CD8-positive, alpha-beta memory T cell (primary cell): Measurements from ENCODE around the gene MIF4GD. TPM values are rescaled to one million over a fixed set of nuclear protein-coding genes. Genes with fewer than 3 reads are reported as not detected.
A peak's percentile ranks its signal among the peaks of the same experiment; 100 is the strongest.
"Not testable (repeated sequence)": the region's sequence is repeated elsewhere in the genome, so short reads cannot be mapped to it uniquely, and the experiment has no call there.

Experiments used
- CTCF ChIA-PET: fragments of 350-600 bp; sonication (Branson Sonifier 250); formaldehyde crosslinking; loops from one replicate; lab custom pipeline; 2021; ENCODE audit warnings: antibody characterized with exemption; lab: Charles Lee
- POLR2A ChIA-PET: fragments of 350-600 bp; sonication (Branson Sonifier 250); formaldehyde crosslinking; loops from one replicate; lab custom pipeline; 2021; ENCODE audit warnings: antibody characterized with exemption; lab: Charles Lee
- DNase-seq, 5 donors: peaks; one replicate each; pipeline versions ENCODE4 v3.0.0 to v3.0.0-alpha.2; 2020 to 2022; ENCODE audit warnings: mixed read lengths in 1 of 5
- H3K27ac ChIP-seq: one replicate; pipeline ENCODE4 v1.7.0; 2013; ENCODE audit warnings: low read depth, mild to moderate bottlenecking, low read length, moderate library complexity
- H3K27me3 ChIP-seq: 2 replicates; pipeline ENCODE4 v1.7.0; 2013; ENCODE audit warnings: low read length, mild to moderate bottlenecking; ENCODE audit not compliant: insufficient read depth, poor library complexity, severe bottlenecking
- H3K36me3 ChIP-seq: 2 replicates; pipeline ENCODE4 v1.7.0; 2013; ENCODE audit warnings: mild to moderate bottlenecking, low read length, moderate library complexity; ENCODE audit not compliant: insufficient read depth
- H3K4me1 ChIP-seq: 2 replicates; pipeline ENCODE4 v1.7.0; 2013; ENCODE audit warnings: mild to moderate bottlenecking, low read length, moderate library complexity; ENCODE audit not compliant: insufficient read depth
- H3K4me3 ChIP-seq: 2 replicates; pipeline ENCODE4 v1.7.0; 2013; ENCODE audit warnings: mild to moderate bottlenecking, low read length
- H3K9me3 ChIP-seq: 2 replicates; pipeline ENCODE4 v1.7.0; 2013; ENCODE audit warnings: mild to moderate bottlenecking, low read length
- H3K27ac Mint-ChIP-seq, 8 donors: one replicate each; pipeline ENCODE4 v1.8.0; 2020 to 2021; ENCODE audit warnings: mixed read lengths in 8 of 8, mild to moderate bottlenecking in 6 of 8, inconsistent platforms in 3 of 8, moderate library complexity in 3 of 8
- H3K27me3 Mint-ChIP-seq, 2 donors: one replicate each; pipeline ENCODE4 v1.8.0; 2020 to 2021; ENCODE audit warnings: mixed read lengths in 2 of 2, mild to moderate bottlenecking in 1 of 2, moderate library complexity in 1 of 2
- H3K36me3 Mint-ChIP-seq, 3 donors: one replicate each; pipeline ENCODE4 v1.8.0; 2020 to 2021; ENCODE audit warnings: mixed read lengths in 3 of 3, inconsistent platforms in 1 of 3, mild to moderate bottlenecking in 1 of 3
- H3K4me1 Mint-ChIP-seq, 3 donors: one replicate each; pipeline ENCODE4 v1.8.0; 2020 to 2021; ENCODE audit warnings: mixed read lengths in 3 of 3, inconsistent platforms in 1 of 3, mild to moderate bottlenecking in 1 of 3
- H3K4me3 Mint-ChIP-seq, 7 donors: one replicate each; pipeline ENCODE4 v1.8.0; 2020 to 2021; ENCODE audit warnings: mixed read lengths in 7 of 7, mild to moderate bottlenecking in 6 of 7, moderate library complexity in 4 of 7, inconsistent platforms in 2 of 7
- H3K9me3 Mint-ChIP-seq, 5 donors: one replicate each; pipeline ENCODE4 v1.8.0; 2020 to 2022; ENCODE audit warnings: mixed read lengths in 5 of 5, mild to moderate bottlenecking in 3 of 5, moderate library complexity in 2 of 5, inconsistent platforms in 1 of 5
- polyA plus RNA-seq: library from polyadenylated mRNA; unstranded; fragments of 300-500 nt; fragmentation: Illumina TruSeq; gene quantifications from one replicate; pipeline ENCODE4 v1.2.3, GENCODE V29; 2021
- total RNA-seq, 2 experiments: library from RNA; stranded (reverse); gene quantifications; one replicate each; pipeline ENCODE4 v1.2.3, GENCODE V29; 2021

Gene MIF4GD
- total and polyA plus RNA-seq, 3 experiments from 2014 or later: 38.5 to 108 (median 40.4) TPM

DNA sequence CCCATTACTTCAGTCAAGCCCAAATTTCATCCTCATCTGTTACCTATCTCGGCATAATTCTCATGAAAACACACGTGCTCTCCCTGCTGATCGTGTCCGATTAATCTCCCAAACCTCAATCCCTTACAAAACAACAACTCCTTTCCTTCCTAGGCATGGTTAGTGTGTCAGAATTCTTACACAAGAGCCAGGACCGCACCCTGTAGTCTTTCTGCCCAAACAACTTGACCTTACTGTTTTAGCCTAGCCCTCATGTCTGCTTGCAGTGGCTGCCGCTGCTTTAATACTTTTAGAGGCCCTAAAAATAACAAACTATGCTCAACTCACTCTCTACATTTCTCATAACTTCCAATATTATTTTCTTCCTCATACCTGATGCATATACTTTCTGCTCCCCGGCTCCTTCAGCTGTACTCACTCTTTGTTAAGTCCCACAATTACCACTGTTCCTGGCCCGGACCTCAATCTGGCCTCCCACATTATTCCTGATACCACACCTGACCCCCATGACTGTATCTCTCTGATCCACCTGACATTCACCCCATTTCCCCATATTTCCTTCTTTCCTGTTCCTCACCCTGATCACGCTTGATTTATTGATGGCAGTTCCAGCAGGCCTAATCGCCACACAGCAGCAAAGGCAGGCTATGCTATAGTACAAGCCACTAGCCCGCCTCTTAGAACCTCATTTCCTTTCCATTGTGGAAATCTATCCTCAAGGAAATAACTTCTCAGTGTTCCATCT, 14.9 kb downstream of the MIF4GD start:
- DNase-seq, H3K9me3 Mint-ChIP-seq, H3K36me3 ChIP-seq, CTCF ChIA-PET, H3K9me3 ChIP-seq, H3K4me3 Mint-ChIP-seq, H3K27me3 Mint-ChIP-seq, H3K27me3 ChIP-seq, POLR2A ChIA-PET, H3K27ac ChIP-seq, H3K4me3 ChIP-seq: not testable (repeated sequence)
- Mint-ChIP-seq H3K27ac (peak overlapping the region in 6 of 8 donors; percentile 6 to 78 (median 34)), H3K4me1 (peaks cover 78 to 98% (median 97%) of the 10 kb centered on the region in 3 donors), H3K36me3 (peaks cover 0 to 13% (median 3%) of the 10 kb centered on the region in 3 donors)
- H3K4me1 ChIP-seq: peaks cover 18% of the 10 kb centered on the region

DNA sequence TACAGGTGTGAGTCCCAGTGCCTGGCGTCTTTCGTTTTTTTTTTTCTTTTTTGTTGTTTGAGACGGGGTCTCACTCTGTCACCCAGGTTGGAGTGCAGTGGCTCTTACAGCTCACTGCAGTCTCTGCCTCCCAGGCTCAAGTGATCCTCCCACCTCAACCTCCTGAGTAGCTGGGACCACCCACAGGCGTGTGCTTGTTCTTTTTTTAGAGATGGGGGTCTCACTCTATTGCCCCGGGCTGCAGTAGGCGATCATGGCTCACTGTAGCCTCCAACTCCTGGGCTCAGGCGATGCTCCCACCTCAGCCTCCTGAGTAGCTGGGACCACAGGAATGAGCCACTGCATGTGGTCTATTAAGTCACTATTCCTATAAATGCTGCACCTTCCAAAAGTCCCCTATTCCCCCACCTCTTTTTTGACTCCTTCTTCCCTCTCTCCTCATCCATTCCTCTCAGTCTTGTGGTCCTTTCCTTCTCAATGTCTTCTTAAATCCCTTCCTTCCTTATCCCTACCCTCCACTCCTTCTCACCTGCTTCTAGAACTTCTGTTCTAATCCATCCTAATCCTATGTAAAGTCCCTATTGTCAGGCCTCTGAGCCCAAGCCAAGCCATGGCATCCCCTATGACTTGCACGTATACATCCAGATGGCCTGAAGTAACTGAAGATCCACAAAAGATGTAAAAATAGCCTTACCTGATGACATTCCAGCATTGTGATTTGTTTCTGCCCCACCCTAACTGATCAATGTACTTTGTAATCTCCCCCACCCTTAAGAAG, 18.8 kb downstream of the MIF4GD start:
- H3K27me3 ChIP-seq: no peaks in the 10 kb centered on the region
- ChIA-PET POLR2A (interaction anchor here (0.6 kb wide), 1 partner anchor 407 kb away, joined by 3 read pairs; no protein-coding TSS in a partner anchor), CTCF (interaction anchor here (1.1 to 1.4 kb wide), 2 partner anchors 10 to 160 kb away, joined by 3 read pairs; partner anchors contain the start of gene MRPS7)
- H3K4me3 Mint-ChIP-seq: no peak overlapping the region
- H3K36me3 ChIP-seq: no peaks in the 10 kb centered on the region
- H3K4me1 Mint-ChIP-seq: peaks cover 64 to 76% (median 75%) of the 10 kb centered on the region in 3 donors
- H3K4me1 ChIP-seq: peaks cover 13% of the 10 kb centered on the region
- H3K9me3 ChIP-seq: no peaks in the 10 kb centered on the region
- H3K27ac ChIP-seq: no peak overlapping the region
- H3K9me3 Mint-ChIP-seq: no peaks in the 10 kb centered on the region
- H3K4me3 ChIP-seq: no peak overlapping the region
- H3K36me3 Mint-ChIP-seq: peaks cover 0 to 7% (median 0%) of the 10 kb centered on the region in 3 donors
- DNase-seq: peak in 1 of 5 donors; percentile 6
- H3K27me3 Mint-ChIP-seq: peaks cover 0 to 1% of the 10 kb centered on the region in 2 donors
- H3K27ac Mint-ChIP-seq: peak overlapping the region in 7 of 8 donors; percentile 3 to 84 (median 24)

- ChIA-PET POLR2A (interaction anchor here (0.6 to 2.0 kb wide), 6 partner anchors 9 to 1115 kb away, joined by 3 to 11 read pairs (median 4); partner anchors contain the start of genes MIF4GD and SLC25A19), CTCF (interaction anchor here (1.0 to 1.7 kb wide), 3 partner anchors 9 to 21 kb away, joined by 3 to 6 read pairs (median 4); partner anchors contain the start of genes GGA3, MIF4GD and MRPS7)
- Mint-ChIP-seq H3K9me3 (no peaks in the 10 kb centered on the region), H3K27me3 (peaks cover 0 to 1% of the 10 kb centered on the region in 2 donors), H3K36me3 (peaks cover 0 to 27% (median 4%) of the 10 kb centered on the region in 3 donors), H3K27ac (peak overlapping the region; percentile 79 to 98 (median 93)), H3K4me3 (peak overlapping the region; percentile 35 to 85 (median 70)), H3K4me1 (peaks cover 47 to 56% (median 53%) of the 10 kb centered on the region in 3 donors)
- Histone ChIP-seq H3K4me1 (peaks cover 13% of the 10 kb centered on the region), H3K36me3 (peaks cover 14% of the 10 kb centered on the region), H3K4me3 (peak overlapping the region; percentile 49), H3K27me3 (no peaks in the 10 kb centered on the region), H3K9me3 (no peaks in the 10 kb centered on the region), H3K27ac (peak overlapping the region; percentile 0)
- DNase-seq: peak in 4 of 5 donors; percentile 26 to 71 (median 46)
Observed at GRCh38 chr17:75250009-75250471, 21.0 kb downstream of the MIF4GD start.

- Histone ChIP-seq H3K27me3 (no peaks in the 10 kb centered on the region), H3K4me1 (peaks cover 13% of the 10 kb centered on the region), H3K9me3 (no peaks in the 10 kb centered on the region), H3K36me3 (peaks cover 19% of the 10 kb centered on the region), H3K4me3 (no peak overlapping the region), H3K27ac (peak overlapping the region; percentile 0)
- peaks cover 44 to 52% (median 49%) of the 10 kb centered on the region in 3 donors for H3K4me1 Mint-ChIP-seq
- DNase-seq: no peak
- CTCF ChIA-PET: interaction anchor here (1.0 to 1.7 kb wide), 4 partner anchors 9 to 136 kb away, joined by 3 to 6 read pairs (median 4); partner anchors contain the start of genes GGA3, MIF4GD and MRPS7
- H3K36me3 Mint-ChIP-seq: peaks cover 0 to 29% (median 5%) of the 10 kb centered on the region in 3 donors
- peak overlapping the region; percentile 35 to 85 (median 70) for H3K4me3 Mint-ChIP-seq
- H3K27ac Mint-ChIP-seq: peak overlapping the region; percentile 79 to 98 (median 93)
- H3K9me3 Mint-ChIP-seq: no peaks in the 10 kb centered on the region
- POLR2A ChIA-PET: interaction anchor here (1.0 to 2.0 kb wide), 2 partner anchors 21 to 40 kb away, joined by 4 to 6 read pairs; partner anchors contain the start of genes MIF4GD and SLC25A19
- peaks cover 0 to 1% of the 10 kb centered on the region in 2 donors for H3K27me3 Mint-ChIP-seq
Observed at GRCh38 chr17:75249564-75249963, 21.5 kb downstream of the MIF4GD start.

- H3K9me3 Mint-ChIP-seq: no peaks in the 10 kb centered on the region
- no peak for DNase-seq
- peaks cover 0 to 1% of the 10 kb centered on the region in 2 donors for H3K27me3 Mint-ChIP-seq
- H3K27ac Mint-ChIP-seq: peak overlapping the region in 4 of 8 donors; percentile 4 to 93 (median 75)
- Histone ChIP-seq H3K27me3 (no peaks in the 10 kb centered on the region), H3K36me3 (peaks cover 36% of the 10 kb centered on the region), H3K4me1 (peaks cover 33% of the 10 kb centered on the region), H3K27ac (no peak overlapping the region), H3K9me3 (no peaks in the 10 kb centered on the region), H3K4me3 (no peak overlapping the region)
- no peak overlapping the region for H3K4me3 Mint-ChIP-seq
- peaks cover 0 to 61% (median 17%) of the 10 kb centered on the region in 3 donors for H3K36me3 Mint-ChIP-seq
- H3K4me1 Mint-ChIP-seq: peaks cover 42 to 50% (median 47%) of the 10 kb centered on the region in 3 donors
- CTCF ChIA-PET: no interaction called here
- POLR2A ChIA-PET: interaction anchor here (1.1 kb wide), 1 partner anchor 27 kb away, joined by 4 read pairs; no protein-coding TSS in a partner anchor
Observed at GRCh38 chr17:75246404-75246803, 24.6 kb downstream of the MIF4GD start.

GRCh38 chr17:75245011-75245410, 26.0 kb downstream of the MIF4GD start:
- H3K4me1 ChIP-seq: peaks cover 36% of the 10 kb centered on the region
- DNase-seq: no peak
- Mint-ChIP-seq H3K9me3 (no peaks in the 10 kb centered on the region), H3K4me1 (peaks cover 33 to 48% (median 36%) of the 10 kb centered on the region in 3 donors), H3K27me3 (peaks cover 0 to 1% of the 10 kb centered on the region in 2 donors), H3K27ac (peak overlapping the region in 1 of 8 donors; percentile 93), H3K36me3 (peaks cover 0 to 75% (median 18%) of the 10 kb centered on the region in 3 donors), H3K4me3 (no peak overlapping the region)
- H3K9me3 ChIP-seq: no peaks in the 10 kb centered on the region
- ChIA-PET CTCF (interaction anchor here (1.9 kb wide), 1 partner anchor 16 kb away, joined by 8 read pairs; the partner anchor contains the start of genes GGA3 and MRPS7), POLR2A (interaction anchor here (0.5 to 1.3 kb wide), 2 partner anchors 25 to 36 kb away, joined by 3 read pairs; no protein-coding TSS in a partner anchor)
- peaks cover 44% of the 10 kb centered on the region for H3K36me3 ChIP-seq
- no peak overlapping the region for H3K27ac ChIP-seq
- no peak overlapping the region for H3K4me3 ChIP-seq
- no peaks in the 10 kb centered on the region for H3K27me3 ChIP-seq
